Endothelial cell of umbilical vein (primary cell): ENCODE measurements around the gene XKR8. TPM values are rescaled to one million over a fixed set of nuclear protein-coding genes. Genes with fewer than 3 reads are reported as not detected.

Source experiments
- BruUV-seq: library from RNA; stranded (reverse); fragments of 400-500 nt; replicated peaks from 2 replicates; lab custom pipeline; 2021; lab: Mats Ljungman, UMichigan
- CTCF ChIA-PET: fragments of 300-600, 350-600 bp; sonication (Branson Sonifier 250); formaldehyde crosslinking; loops from one replicate; lab custom pipeline; 2021; ENCODE audit warnings: antibody characterized with exemption, inconsistent platforms; lab: Charles Lee
- POLR2A ChIA-PET: fragments of 300-600, 350-600 bp; sonication (Branson Sonifier 250); formaldehyde crosslinking; loops from one replicate; lab custom pipeline; 2021; ENCODE audit warnings: antibody characterized with exemption, inconsistent platforms; lab: Charles Lee
- DNase-seq: peaks from one replicate; pipeline ENCODE4 v3.0.0-alpha.2; 2011; ENCODE audit warnings: low read depth, low spot score
- FAIRE-seq: peaks from 2 replicates; lab custom pipeline; 2011; peaks lifted over from hg19 to GRCh38; lab: Jason Lieb, UNC
- H2AFZ ChIP-seq: 2 replicates; pipeline ENCODE4 v1.6.0; 2012; ENCODE audit warnings: low read depth, low read length, control low read depth, inconsistent platforms
- H3K27ac ChIP-seq: 2 replicates; pipeline ENCODE4 v1.5.1; 2011; ENCODE audit warnings: low read depth, mild to moderate bottlenecking, control low read depth, low read length, moderate library complexity; ENCODE audit not compliant: insufficient read depth
- H3K27me3 ChIP-seq, 2 experiments: 2 replicates each; pipeline versions ENCODE4 v1.6.0 to v1.6.1; 2011; ENCODE audit warnings: low read length in 2 of 2, mixed read lengths in 1 of 2; ENCODE audit not compliant: control insufficient read depth in 2 of 2, insufficient read depth in 2 of 2
- H3K36me3 ChIP-seq, 2 experiments: 2 replicates in 1 of 2; 3 replicates in 1 of 2; pipeline ENCODE4 v1.5.1; 2011; ENCODE audit warnings: low read length in 2 of 2, mild to moderate bottlenecking in 1 of 2, moderate library complexity in 1 of 2; ENCODE audit not compliant: control insufficient read depth in 2 of 2, insufficient read depth in 2 of 2; ENCODE audit errors: extremely low read depth in 1 of 2
- H3K4me1 ChIP-seq: 3 replicates; pipeline ENCODE4 v1.5.1; 2011; ENCODE audit warnings: mild to moderate bottlenecking, low read length; ENCODE audit not compliant: control insufficient read depth, insufficient read depth; ENCODE audit errors: extremely low read depth
- H3K4me2 ChIP-seq: 2 replicates; pipeline ENCODE4 v1.6.1; 2011; ENCODE audit warnings: low read length, control low read depth, mixed read lengths; ENCODE audit not compliant: insufficient read depth
- H3K4me3 ChIP-seq, 3 experiments: fragments of 200-600 bp in 1 of 3; sonication (generic), shearing (Covaris generic) in 1 of 3; replicated peaks in 1 of 3; 2 replicates each; pipeline ENCODE4 v1.5.1; 2011 to 2016; ENCODE audit warnings: control low read depth in 3 of 3, low read length in 3 of 3, mild to moderate bottlenecking in 2 of 3, inconsistent platforms in 1 of 3, low read depth in 1 of 3, moderate library complexity in 1 of 3; ENCODE audit not compliant: insufficient read depth in 1 of 3
- H3K79me2 ChIP-seq: 2 replicates; pipeline ENCODE4 v1.6.0; 2012; ENCODE audit warnings: low read length, inconsistent platforms; ENCODE audit not compliant: control insufficient read depth, insufficient read depth
- H3K9ac ChIP-seq: replicated peaks from 2 replicates; pipeline ENCODE3; 2011; ENCODE audit warnings: low read length, control low read depth; ENCODE audit not compliant: insufficient read depth; ENCODE audit errors: extremely low read depth
- H3K9me1 ChIP-seq: replicated peaks from 3 replicates; pipeline ENCODE4 v1.6.0; 2011; ENCODE audit warnings: mild to moderate bottlenecking, low read length; ENCODE audit not compliant: control insufficient read depth, insufficient read depth; ENCODE audit errors: extremely low read depth
- H3K9me3 ChIP-seq: replicated peaks from 2 replicates; pipeline ENCODE4 v1.5.1; 2012; ENCODE audit warnings: low read length, inconsistent platforms; ENCODE audit not compliant: control insufficient read depth, insufficient read depth
- H4K20me1 ChIP-seq: replicated peaks from 2 replicates; pipeline ENCODE3; 2011; ENCODE audit warnings: mild to moderate bottlenecking, low read length; ENCODE audit not compliant: control insufficient read depth, insufficient read depth; ENCODE audit errors: extremely low read depth
- EZH2 ChIP-seq: IDR thresholded peaks from 2 replicates; pipeline ENCODE4 v1.6.1; 2012; ENCODE audit warnings: borderline replicate concordance, low read depth, mild to moderate bottlenecking, moderate library complexity, low read length, inconsistent platforms; ENCODE audit not compliant: severe bottlenecking
- FOS ChIP-seq: IDR thresholded peaks from 2 replicates; pipeline ENCODE4 v1.6.1; 2011; ENCODE audit warnings: mild to moderate bottlenecking, low read length, moderate library complexity, borderline replicate concordance; ENCODE audit not compliant: insufficient read depth
- GATA2 ChIP-seq: IDR thresholded peaks from 2 replicates; pipeline ENCODE4 v1.7.0; 2011; ENCODE audit warnings: low read depth, mild to moderate bottlenecking, moderate library complexity, mixed read lengths, low read length; ENCODE audit not compliant: insufficient read length, insufficient read depth
- JUN ChIP-seq: IDR thresholded peaks from 2 replicates; pipeline ENCODE4 v1.6.1; 2011; ENCODE audit warnings: borderline replicate concordance, low read depth; ENCODE audit not compliant: insufficient read length, insufficient read depth
- MYC ChIP-seq: IDR thresholded peaks from one replicate; pipeline ENCODE4 v1.6.1; 2011; ENCODE audit warnings: mild to moderate bottlenecking, low read depth, low read length
- POLR2A ChIP-seq: IDR thresholded peaks from 2 replicates; pipeline ENCODE4 v1.6.1; 2012; ENCODE audit warnings: low read depth, mild to moderate bottlenecking, control low read depth, low read length
- POLR2AphosphoS5 ChIP-seq: IDR thresholded peaks from 2 replicates; pipeline ENCODE4 v1.6.1; 2012; ENCODE audit warnings: low read depth, mild to moderate bottlenecking, control low read depth, low read length, moderate library complexity; ENCODE audit not compliant: insufficient read depth
- dilution Hi-C: fragments of 300-500 bp; cut with MboI; formaldehyde crosslinking; loops from one replicate; pipeline ENCODE4 v1.15.0; 2019; ENCODE audit warnings: low sequenced_read_pairs; ENCODE audit not compliant: extremely low pct_ligation_motif_present
- intact Hi-C: fragments of 100-400 bp; cut with micrococcal nuclease; formaldehyde crosslinking; loops from one replicate; pipeline ENCODE4 v1.10.0; 2022
- polyA plus RNA-seq, 4 experiments: library from polyadenylated mRNA; depleted of rRNA in 3 of 4; stranded (reverse) in 3 of 4; unstranded in 1 of 4; fragments of >200 nt; gene quantifications; 2 replicates each; pipeline versions ENCODE4 v1.2.1 to v1.2.3, GENCODE V29; 2011 to 2012; ENCODE audit warnings: missing spikeins in 1 of 4
- total RNA-seq: library from RNA; stranded (reverse); gene quantifications from 2 replicates; pipeline ENCODE4 v1.2.3, GENCODE V29; 2021
- TF ChIP-seq, protein P1 (sequence below), 2 donors: IDR thresholded peaks; 1 replicate in 1 of 2; 2 replicates in 1 of 2; pipeline ENCODE4 v1.5.1; 2011; ENCODE audit warnings: low read length in 2 of 2, mild to moderate bottlenecking in 2 of 2, moderate library complexity in 2 of 2, control low read depth in 1 of 2, inconsistent platforms in 1 of 2, low read depth in 1 of 2; ENCODE audit not compliant: insufficient read depth in 1 of 2; ENCODE audit errors: extremely low read depth in 1 of 2
- TF ChIP-seq, protein P2 (sequence below): IDR thresholded peaks from 2 replicates; pipeline ENCODE4 v1.6.1; 2011; ENCODE audit not compliant: insufficient read depth, insufficient read length

XKR8 gene
- total and polyA plus RNA-seq, 2 donors (not counting 3 experiments of a cell fraction or from before 2014, with no cell fraction given) = 10.0 to 13.1 TPM

DNA sequence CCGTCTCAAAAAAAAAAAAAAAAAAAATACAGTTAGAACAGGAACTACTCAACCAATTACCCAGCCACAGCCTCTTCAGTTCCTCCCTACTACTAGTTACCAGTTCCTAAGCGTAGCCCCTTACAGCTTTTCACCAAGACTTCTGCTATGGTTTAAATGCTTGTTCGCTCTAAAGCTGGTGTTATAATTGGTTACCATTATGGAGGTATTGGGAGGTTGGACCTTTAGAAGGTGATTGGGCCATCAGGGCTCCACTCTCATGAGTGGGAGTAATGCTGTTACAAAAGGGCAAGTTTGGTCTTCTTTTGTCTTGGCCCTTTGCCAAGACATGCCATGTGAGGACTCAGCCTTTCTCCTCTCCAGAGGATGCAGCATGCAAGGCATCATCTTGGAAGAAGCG, 28.0 kb upstream of the XKR8 start:
- H3K79me2 ChIP-seq = no peaks in the 10 kb centered on the region
- H3K27ac ChIP-seq = no peak overlapping the region
- intact Hi-C loops (no loop called here), dilution Hi-C loops (no loop called here)
- H3K9ac ChIP-seq = no peak overlapping the region
- no peaks in the 10 kb centered on the region for H3K9me1 ChIP-seq
- no peaks in the 10 kb centered on the region for H3K4me1 ChIP-seq
- no peaks in the 10 kb centered on the region for H3K9me3 ChIP-seq
- ChIA-PET CTCF (interaction anchor here (1.1 kb wide), 1 partner anchor 9 kb away, joined by 4 read pairs; no protein-coding TSS in a partner anchor), POLR2A (no interaction called here)
- no peak overlapping the region for H3K4me2 ChIP-seq
- DNase-seq (no peak), FAIRE-seq (no peak)
- TF ChIP-seq JUN = no peak
- no peak for TF ChIP-seq EZH2
- TF ChIP-seq GATA2 = no peak
- TF ChIP-seq, protein P1, sequence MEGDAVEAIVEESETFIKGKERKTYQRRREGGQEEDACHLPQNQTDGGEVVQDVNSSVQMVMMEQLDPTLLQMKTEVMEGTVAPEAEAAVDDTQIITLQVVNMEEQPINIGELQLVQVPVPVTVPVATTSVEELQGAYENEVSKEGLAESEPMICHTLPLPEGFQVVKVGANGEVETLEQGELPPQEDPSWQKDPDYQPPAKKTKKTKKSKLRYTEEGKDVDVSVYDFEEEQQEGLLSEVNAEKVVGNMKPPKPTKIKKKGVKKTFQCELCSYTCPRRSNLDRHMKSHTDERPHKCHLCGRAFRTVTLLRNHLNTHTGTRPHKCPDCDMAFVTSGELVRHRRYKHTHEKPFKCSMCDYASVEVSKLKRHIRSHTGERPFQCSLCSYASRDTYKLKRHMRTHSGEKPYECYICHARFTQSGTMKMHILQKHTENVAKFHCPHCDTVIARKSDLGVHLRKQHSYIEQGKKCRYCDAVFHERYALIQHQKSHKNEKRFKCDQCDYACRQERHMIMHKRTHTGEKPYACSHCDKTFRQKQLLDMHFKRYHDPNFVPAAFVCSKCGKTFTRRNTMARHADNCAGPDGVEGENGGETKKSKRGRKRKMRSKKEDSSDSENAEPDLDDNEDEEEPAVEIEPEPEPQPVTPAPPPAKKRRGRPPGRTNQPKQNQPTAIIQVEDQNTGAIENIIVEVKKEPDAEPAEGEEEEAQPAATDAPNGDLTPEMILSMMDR (IDR thresholded peaks at IDR 0.05; ENCODE audit: extremely low read depth in 1 of 2, insufficient read depth in 1 of 2, low read depth in 1 of 2, low read length in 2 of 2) = no peak
- no peak for TF ChIP-seq POLR2AphosphoS5
- TF ChIP-seq MYC = no peak
- TF ChIP-seq, protein P2, sequence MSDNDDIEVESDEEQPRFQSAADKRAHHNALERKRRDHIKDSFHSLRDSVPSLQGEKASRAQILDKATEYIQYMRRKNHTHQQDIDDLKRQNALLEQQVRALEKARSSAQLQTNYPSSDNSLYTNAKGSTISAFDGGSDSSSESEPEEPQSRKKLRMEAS = no peak
- no peak for TF ChIP-seq POLR2A
- TF ChIP-seq FOS = no peak
- H3K4me3 ChIP-seq = no peak overlapping the region
- no peaks in the 10 kb centered on the region for H3K36me3 ChIP-seq
- BruUV-seq = no TSS peak
- no peak overlapping the region for H2AFZ ChIP-seq
- no peaks in the 10 kb centered on the region for H4K20me1 ChIP-seq
- H3K27me3 ChIP-seq = peaks cover 0 to 2% of the 10 kb centered on the region in 2 experiments
